ENCODE measurements around the gene ASB6.

- TF ChIP-seq CTCF (IDR thresholded peaks at IDR 0.05) (no peak), POLR2AphosphoS5 (IDR thresholded peaks at IDR 0.05) (no peak), POLR2A (IDR thresholded peaks at IDR 0.05) (no peak)
These were observed 13.2 kb upstream of the ASB6 start for GRCh38 chr9:129655154-129655553.

Data from sigmoid colon (tissue), 4 donors.